Ishikawa (cell line): ENCODE data around the gene ELP4.

Source experiments
- CEBPB ChIP-seq: IDR thresholded peaks from 2 replicates; pipeline ENCODE4 v1.6.1; 2012
- TAF1 ChIP-seq: IDR thresholded peaks from 2 replicates; pipeline ENCODE4 v1.6.1; 2012; ENCODE audit warnings: low read depth, mild to moderate bottlenecking

GRCh38 chr11:31582697-31583096, 73.1 kb downstream of the ELP4 start:
- no peak for TF ChIP-seq CEBPB
- no peak for TF ChIP-seq TAF1
